ENCODE measurements around the gene NEXMIF.
"Not testable (repeated sequence)": the region's sequence is repeated elsewhere in the genome, so short reads cannot be mapped to it uniquely, and the experiment has no call there.

The NEXMIF gene

GRCh38 chrX:74788545-74789086 lies 136.6 kb downstream of the NEXMIF start:
- H3K36me3 ChIP-seq (ENCODE audit: control insufficient read depth, low read depth, low read length) = no peaks in the 10 kb centered on the region
- H3K4me1 ChIP-seq (ENCODE audit: control insufficient read depth, low read depth, low read length) = no peaks in the 10 kb centered on the region
- no peaks in the 10 kb centered on the region for H3K27me3 ChIP-seq (ENCODE audit: control insufficient read depth, insufficient read depth, low read length)
- H3K4me3 ChIP-seq (ENCODE audit: low read length) = no peak overlapping the region
- no peak overlapping the region for H3K9ac ChIP-seq (ENCODE audit: low read length)
- peaks cover 8% of the 10 kb centered on the region for H3K9me3 ChIP-seq (ENCODE audit: control insufficient read depth, low read depth, low read length)
- no peak overlapping the region for H3K27ac ChIP-seq (ENCODE audit: low read length)

GRCh38 chrX:74784629-74785028 lies 140.6 kb downstream of the NEXMIF start:
- Histone ChIP-seq H3K27me3 (ENCODE audit: control insufficient read depth, insufficient read depth, low read length) (no peaks in the 10 kb centered on the region), H3K9ac (ENCODE audit: low read length) (no peak overlapping the region), H3K4me3 (ENCODE audit: low read length) (no peak overlapping the region), H3K27ac (ENCODE audit: low read length) (no peak overlapping the region), H3K36me3 (ENCODE audit: control insufficient read depth, low read depth, low read length) (no peaks in the 10 kb centered on the region), H3K9me3 (ENCODE audit: control insufficient read depth, low read depth, low read length) (peaks cover 20% of the 10 kb centered on the region), H3K4me1 (ENCODE audit: control insufficient read depth, low read depth, low read length) (no peaks in the 10 kb centered on the region)

GRCh38 chrX:74781507-74782034 lies 143.7 kb downstream of the NEXMIF start:
- Histone ChIP-seq H3K4me3 (ENCODE audit: low read length) (no peak overlapping the region), H3K27ac (ENCODE audit: low read length) (no peak overlapping the region), H3K36me3 (ENCODE audit: control insufficient read depth, low read depth, low read length) (no peaks in the 10 kb centered on the region), H3K4me1 (ENCODE audit: control insufficient read depth, low read depth, low read length) (no peaks in the 10 kb centered on the region), H3K9ac (ENCODE audit: low read length) (no peak overlapping the region), H3K9me3 (ENCODE audit: control insufficient read depth, low read depth, low read length) (peaks cover 27% of the 10 kb centered on the region), H3K27me3 (ENCODE audit: control insufficient read depth, insufficient read depth, low read length) (no peaks in the 10 kb centered on the region)

DNA sequence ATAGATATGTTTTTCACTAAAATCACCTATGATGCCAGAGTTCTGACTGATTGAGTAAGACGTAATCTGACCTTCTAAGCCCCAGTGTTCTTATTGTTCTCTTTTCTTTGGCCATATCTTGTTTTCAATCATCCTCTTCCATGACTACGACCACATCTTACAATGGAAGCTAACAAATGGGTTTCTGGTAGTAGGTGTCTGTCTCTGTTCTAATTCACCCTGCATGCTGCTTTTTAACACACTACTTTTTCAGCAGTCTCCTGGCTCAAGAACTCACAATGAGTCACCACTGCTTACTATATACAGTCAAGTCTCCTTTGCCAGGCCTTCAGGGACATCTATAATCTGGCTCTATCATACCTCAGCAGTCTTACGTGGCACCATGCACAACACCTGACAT lies 146.1 kb downstream of the NEXMIF start:
- no peak overlapping the region for H3K27ac ChIP-seq (ENCODE audit: low read length)
- no peak overlapping the region for H3K9ac ChIP-seq (ENCODE audit: low read length)
- no peaks in the 10 kb centered on the region for H3K4me1 ChIP-seq (ENCODE audit: control insufficient read depth, low read depth, low read length)
- H3K27me3 ChIP-seq (ENCODE audit: control insufficient read depth, insufficient read depth, low read length) = no peaks in the 10 kb centered on the region
- no peak overlapping the region for H3K4me3 ChIP-seq (ENCODE audit: low read length)
- peaks cover 32% of the 10 kb centered on the region for H3K9me3 ChIP-seq (ENCODE audit: control insufficient read depth, low read depth, low read length)
- H3K36me3 ChIP-seq (ENCODE audit: control insufficient read depth, low read depth, low read length) = no peaks in the 10 kb centered on the region

GRCh38 chrX:74774988-74775387 lies 150.3 kb downstream of the NEXMIF start:
- no peak overlapping the region for H3K9ac ChIP-seq (ENCODE audit: low read length)
- no peak overlapping the region for H3K4me3 ChIP-seq (ENCODE audit: low read length)
- H3K36me3 ChIP-seq (ENCODE audit: control insufficient read depth, low read depth, low read length) = no peaks in the 10 kb centered on the region
- H3K4me1 ChIP-seq (ENCODE audit: control insufficient read depth, low read depth, low read length) = no peaks in the 10 kb centered on the region
- no peak overlapping the region for H3K27ac ChIP-seq (ENCODE audit: low read length)
- H3K27me3 ChIP-seq (ENCODE audit: control insufficient read depth, insufficient read depth, low read length) = no peaks in the 10 kb centered on the region
- H3K9me3 ChIP-seq (ENCODE audit: control insufficient read depth, low read depth, low read length) = peaks cover 20% of the 10 kb centered on the region

DNA sequence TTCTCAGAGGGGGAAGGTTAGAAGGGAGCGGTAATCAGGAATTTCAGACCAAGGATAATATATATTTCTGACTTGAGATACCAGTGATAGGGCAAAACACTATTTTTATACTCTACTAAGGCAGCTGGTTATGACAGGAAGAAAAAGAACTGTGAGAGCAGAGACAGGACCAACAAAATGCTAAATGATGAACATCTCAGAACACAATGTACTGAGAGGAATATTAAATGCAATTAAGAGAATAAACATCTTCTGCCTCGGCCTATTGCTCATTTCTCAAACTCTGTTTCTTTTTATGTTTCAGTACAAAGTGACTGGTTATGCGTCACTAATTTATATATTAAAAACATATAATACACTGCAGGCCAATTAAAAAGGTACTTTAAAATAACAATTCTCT lies 188.8 kb downstream of the NEXMIF start:
- Histone ChIP-seq H3K27me3 (ENCODE audit: control insufficient read depth, insufficient read depth, low read length) (no peaks in the 10 kb centered on the region), H3K4me1 (ENCODE audit: control insufficient read depth, low read depth, low read length) (no peaks in the 10 kb centered on the region), H3K4me3 (ENCODE audit: low read length) (no peak overlapping the region), H3K27ac (ENCODE audit: low read length) (no peak overlapping the region), H3K9me3 (ENCODE audit: control insufficient read depth, low read depth, low read length) (peaks cover 5% of the 10 kb centered on the region), H3K9ac (ENCODE audit: low read length) (no peak overlapping the region), H3K36me3 (ENCODE audit: control insufficient read depth, low read depth, low read length) (no peaks in the 10 kb centered on the region)

GRCh38 chrX:74705269-74705668 lies 220.0 kb downstream of the NEXMIF start:
- Histone ChIP-seq H3K27ac (ENCODE audit: low read length) (no peak overlapping the region), H3K9ac (ENCODE audit: low read length) (no peak overlapping the region), H3K9me3 (ENCODE audit: control insufficient read depth, low read depth, low read length) (peaks cover 3% of the 10 kb centered on the region), H3K4me3 (ENCODE audit: low read length) (no peak overlapping the region), H3K27me3 (ENCODE audit: control insufficient read depth, insufficient read depth, low read length) (no peaks in the 10 kb centered on the region), H3K36me3 (ENCODE audit: control insufficient read depth, low read depth, low read length) (no peaks in the 10 kb centered on the region), H3K4me1 (ENCODE audit: control insufficient read depth, low read depth, low read length) (no peaks in the 10 kb centered on the region)

GRCh38 chrX:74701343-74701742 lies 223.9 kb downstream of the NEXMIF start:
- H3K27ac ChIP-seq (ENCODE audit: low read length); H3K36me3 ChIP-seq (ENCODE audit: control insufficient read depth, low read depth, low read length); H3K9ac ChIP-seq (ENCODE audit: low read length); H3K4me3 ChIP-seq (ENCODE audit: low read length); H3K27me3 ChIP-seq (ENCODE audit: control insufficient read depth, insufficient read depth, low read length); H3K4me1 ChIP-seq (ENCODE audit: control insufficient read depth, low read depth, low read length); H3K9me3 ChIP-seq (ENCODE audit: control insufficient read depth, low read depth, low read length): not testable (repeated sequence)

DNA sequence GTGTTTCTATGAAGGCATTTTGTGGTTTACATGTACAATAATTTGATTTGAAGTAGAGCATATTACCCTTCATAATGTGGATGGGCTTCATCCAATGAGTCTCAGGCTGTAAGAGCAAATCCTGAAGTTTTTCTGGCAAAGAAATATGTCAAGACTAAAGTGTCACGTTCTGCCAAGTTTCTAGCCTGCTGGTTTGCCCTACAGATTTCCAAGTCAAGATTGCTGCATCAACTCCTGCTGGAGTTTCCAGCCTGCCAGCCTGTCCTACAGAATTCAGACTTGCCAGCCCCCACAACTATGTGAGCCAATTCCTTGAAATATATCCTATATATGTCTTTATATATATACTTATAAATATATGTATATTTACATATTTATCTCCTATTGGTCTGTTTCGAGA lies 240.8 kb downstream of the NEXMIF start:
- H3K27ac ChIP-seq (ENCODE audit: low read length) = no peak overlapping the region

More for the DNA sequence above, 240.8 kb downstream of the NEXMIF start:
- no peaks in the 10 kb centered on the region for H3K36me3 ChIP-seq (ENCODE audit: control insufficient read depth, low read depth, low read length)
- H3K4me3 ChIP-seq (ENCODE audit: low read length) = no peak overlapping the region
- no peaks in the 10 kb centered on the region for H3K4me1 ChIP-seq (ENCODE audit: control insufficient read depth, low read depth, low read length)
- no peak overlapping the region for H3K9ac ChIP-seq (ENCODE audit: low read length)
- H3K27me3 ChIP-seq (ENCODE audit: control insufficient read depth, insufficient read depth, low read length) = no peaks in the 10 kb centered on the region
- peaks cover 18% of the 10 kb centered on the region for H3K9me3 ChIP-seq (ENCODE audit: control insufficient read depth, low read depth, low read length)
